GM18505 (cell line): Measurements from ENCODE around the gene RNPEPL1.
"Not testable (repeated sequence)": the region's sequence is repeated elsewhere in the genome, so short reads cannot be mapped to it uniquely, and the experiment has no call there.

Experiments used
- ATAC-seq: cut with Tn5 transposase; IDR thresholded peaks from one replicate; pipeline ENCODE4 v1.9.1; 2021; ENCODE audit not compliant: unreplicated experiment
- POLR2A ChIP-seq: IDR thresholded peaks from 4 replicates; pipeline ENCODE4 v1.6.1; 2011; ENCODE audit warnings: borderline replicate concordance; ENCODE audit not compliant: insufficient read depth, insufficient read length; ENCODE audit errors: extremely low read depth

RNPEPL1 gene

GRCh38 chr2:240527153-240527750, 41.0 kb upstream of the RNPEPL1 start:
- no peak for TF ChIP-seq POLR2A
- ATAC-seq, result no peak

DNA sequence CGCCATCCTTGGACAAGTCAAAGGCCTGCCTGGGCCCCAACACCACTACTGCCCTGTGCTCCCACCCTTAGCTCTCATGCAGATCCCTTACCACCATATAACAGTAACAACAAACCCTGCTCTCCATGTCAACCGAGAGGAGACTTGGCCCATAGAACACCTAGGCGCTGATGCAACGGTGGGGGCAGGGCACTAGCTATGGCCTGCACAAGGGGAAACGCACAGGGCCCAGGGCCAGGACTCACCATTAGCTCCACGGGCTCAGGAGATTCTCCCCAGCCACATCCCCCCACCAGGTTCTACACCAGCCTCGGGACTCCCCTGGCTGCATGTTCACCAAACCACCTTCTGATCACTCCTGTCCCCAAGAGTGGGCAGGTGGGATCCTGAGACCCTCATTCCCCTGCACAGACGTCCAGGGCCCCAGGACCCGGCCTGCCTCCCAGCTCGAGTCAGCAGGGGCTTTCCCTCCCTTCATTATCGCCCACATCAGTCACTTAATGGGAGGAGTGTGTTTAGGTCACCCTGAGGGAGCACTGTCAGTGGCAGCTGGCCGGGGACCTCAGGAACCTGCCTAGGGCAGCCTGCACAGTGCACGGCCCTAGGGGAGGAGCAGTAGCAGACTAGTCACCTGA, 39.8 kb upstream of the RNPEPL1 start:
- no peak for ATAC-seq
- no peak for TF ChIP-seq POLR2A

DNA sequence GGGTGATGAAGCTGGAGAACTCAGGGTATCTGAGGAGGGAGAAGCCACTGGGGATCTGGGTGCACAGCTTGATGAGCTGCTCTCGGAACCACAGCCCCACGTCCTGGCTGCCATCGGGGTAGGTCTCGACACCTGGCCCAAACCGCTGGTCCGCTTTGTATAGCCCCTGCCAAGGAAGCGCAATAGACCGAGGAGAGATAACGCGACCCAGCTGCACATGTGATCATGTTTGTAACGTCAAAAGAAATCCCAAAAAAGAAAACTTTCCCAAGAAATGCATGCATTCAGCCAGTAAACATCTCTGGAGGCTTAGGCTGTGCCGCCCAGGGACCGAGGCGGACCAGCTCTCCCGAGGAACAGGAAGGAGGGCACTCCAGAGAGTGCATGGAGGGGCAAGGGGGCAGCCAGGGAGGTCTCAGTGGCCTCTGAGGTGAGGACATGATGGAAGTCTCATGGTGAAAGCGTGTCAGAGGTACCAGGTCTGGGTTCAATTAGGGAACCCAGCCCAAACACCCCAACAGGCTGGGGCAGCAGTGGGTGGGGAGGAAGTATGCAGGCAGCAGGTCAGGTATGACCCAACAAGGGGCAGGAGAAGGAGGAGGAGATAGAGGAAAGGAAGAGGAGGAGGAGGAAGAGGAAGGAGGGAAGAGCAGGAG, 38.8 kb upstream of the RNPEPL1 start:
- no peak for ATAC-seq
- TF ChIP-seq POLR2A, result no peak

DNA sequence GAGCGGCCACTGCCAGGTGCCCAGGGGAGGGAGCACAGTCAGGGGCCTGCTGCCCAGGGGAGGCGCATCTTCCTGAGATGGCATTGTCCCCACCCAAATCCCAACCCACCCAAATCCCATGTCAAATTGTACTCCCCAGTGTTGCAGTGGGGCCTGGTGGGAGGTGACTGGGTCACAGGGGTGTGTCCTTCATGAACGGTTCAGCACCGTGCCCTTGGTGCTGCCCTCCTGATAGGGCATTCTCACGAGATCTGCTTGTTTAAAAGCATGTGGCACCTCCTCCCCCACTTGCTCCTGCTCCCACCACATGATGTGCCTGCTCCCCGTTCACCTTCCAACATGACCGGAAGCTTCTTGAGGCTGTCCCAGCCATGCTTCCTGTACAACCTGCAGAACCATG, 38.1 kb upstream of the RNPEPL1 start:
- ATAC-seq, result no peak

GRCh38 chr2:240531038-240531437, 37.2 kb upstream of the RNPEPL1 start:
- no peak for TF ChIP-seq POLR2A
- no peak for ATAC-seq

More for the DNA sequence above, 38.1 kb upstream of the RNPEPL1 start:
- TF ChIP-seq POLR2A, result no peak

DNA sequence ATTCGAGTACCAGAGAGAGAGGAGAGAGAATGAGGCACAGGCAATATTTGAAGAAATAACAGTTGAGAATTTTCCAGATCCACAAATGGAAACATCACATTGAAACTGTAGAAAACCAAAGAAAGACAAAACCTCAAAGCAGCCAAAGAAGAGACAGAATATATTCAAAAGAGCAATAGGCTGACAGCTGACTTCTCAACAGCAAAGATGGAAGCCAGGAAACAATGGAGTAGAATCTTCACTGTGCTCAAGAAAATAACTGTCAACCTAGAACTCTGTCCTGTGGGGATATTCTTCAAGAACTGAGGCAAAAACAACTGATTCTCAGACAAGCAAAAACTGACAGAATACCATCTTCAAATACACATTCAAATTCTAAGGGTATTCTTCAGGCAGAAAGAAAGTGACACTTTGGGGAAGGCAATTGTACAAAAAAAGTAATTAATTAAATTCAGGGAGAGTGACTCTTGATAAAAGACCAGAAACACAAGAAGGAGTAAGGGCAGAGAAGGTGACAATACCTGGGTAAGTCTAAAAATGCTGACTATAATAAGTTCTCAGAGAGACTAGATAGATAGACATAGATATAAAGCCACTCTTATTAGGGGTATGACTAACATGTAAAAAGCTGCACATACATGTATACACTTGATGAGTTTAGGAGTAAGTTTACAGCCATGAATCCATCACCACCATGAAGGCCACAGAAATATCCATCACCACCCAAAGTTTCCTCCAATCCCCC, 36.1 kb upstream of the RNPEPL1 start:
- TF ChIP-seq POLR2A, result no peak
- no peak for ATAC-seq

GRCh38 chr2:240538031-240538780, 30.1 kb upstream of the RNPEPL1 start:
- ATAC-seq, result no peak
- no peak for TF ChIP-seq POLR2A

- not testable (repeated sequence) for ATAC-seq
Observed at GRCh38 chr2:240539101-240539500, 29.2 kb upstream of the RNPEPL1 start.

GRCh38 chr2:240539906-240540305, 28.4 kb upstream of the RNPEPL1 start:
- ATAC-seq, result no peak

GRCh38 chr2:240551288-240551687, 17.0 kb upstream of the RNPEPL1 start:
- TF ChIP-seq POLR2A, result no peak
- ATAC-seq, result no peak

More at GRCh38 chr2:240539906-240540305, 28.4 kb upstream of the RNPEPL1 start:
- no peak for TF ChIP-seq POLR2A

DNA sequence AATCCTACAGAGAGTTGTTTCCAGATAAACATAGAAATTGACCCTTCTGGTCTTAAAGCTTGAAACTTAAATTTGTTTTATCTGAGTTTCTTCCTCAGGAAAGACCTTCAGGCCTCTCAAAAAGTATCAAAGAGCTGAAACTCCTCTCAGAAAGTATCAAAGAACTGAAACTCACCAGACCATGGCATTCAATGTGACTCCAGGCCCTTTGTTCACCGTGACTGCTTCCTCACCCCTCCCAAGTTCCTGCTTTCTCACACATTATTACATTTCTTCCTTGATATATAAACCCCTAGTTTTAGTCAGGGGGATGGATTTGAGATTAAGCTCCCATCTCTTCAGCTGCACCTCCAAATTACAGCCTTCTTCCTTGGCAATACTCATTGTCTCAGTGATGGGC, 16.5 kb upstream of the RNPEPL1 start:
- no peak for TF ChIP-seq POLR2A
- ATAC-seq, result no peak

DNA sequence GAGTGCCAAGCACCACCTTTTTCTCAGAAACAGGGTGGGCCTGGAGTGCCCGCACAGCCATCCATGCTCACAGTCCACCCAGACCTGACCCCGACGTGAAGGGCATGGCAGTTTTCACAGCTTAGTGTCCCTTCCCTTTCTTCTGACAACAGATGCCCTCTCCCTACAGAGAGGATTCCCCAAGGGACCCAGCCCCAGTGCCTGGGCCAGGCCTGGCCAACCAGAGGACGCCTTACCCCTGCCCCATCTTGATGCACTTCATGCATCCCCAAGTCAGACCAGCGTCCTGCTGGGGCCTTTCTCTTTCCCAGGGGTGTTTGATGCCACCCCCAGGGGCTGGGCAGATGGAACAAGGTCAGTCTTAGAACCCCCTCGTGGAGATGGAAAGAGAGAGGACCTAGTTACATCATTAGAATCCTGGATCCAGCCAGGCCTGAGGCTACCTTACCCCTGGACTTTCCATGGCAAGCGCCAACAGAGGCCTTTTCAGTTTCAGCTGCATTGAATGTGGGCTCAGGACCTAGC, 14.3 kb upstream of the RNPEPL1 start:
- no peak for ATAC-seq
- no peak for TF ChIP-seq POLR2A
